Stimulated activated CD4-positive, alpha-beta T cell treated with anti-CD3 and anti-CD28 coated beads, TNF-alpha, amount 100 ng/mL, for 1 hour (primary cell): ENCODE data around the gene ADAMTS14.

Experiments used
- DNase-seq, 3 donors: peaks; one replicate each; pipeline ENCODE4 v3.0.0-alpha.2; 2020; ENCODE audit warnings: low read depth in 3 of 3, low spot score in 1 of 3

The ADAMTS14 gene

GRCh38 chr10:70674560-70675495 lies 2.5 kb downstream of the ADAMTS14 start:
- no peak for DNase-seq

- no peak for DNase-seq
These were observed 3.3 kb downstream of the ADAMTS14 start for GRCh38 chr10:70675496-70676161.

GRCh38 chr10:70676511-70676910 lies 4.2 kb downstream of the ADAMTS14 start:
- DNase-seq: no peak

GRCh38 chr10:70677016-70677415 lies 4.7 kb downstream of the ADAMTS14 start:
- no peak for DNase-seq

- no peak for DNase-seq
These were observed 5.4 kb downstream of the ADAMTS14 start for GRCh38 chr10:70677620-70678249.

GRCh38 chr10:70678250-70678635 lies 5.9 kb downstream of the ADAMTS14 start:
- no peak for DNase-seq

- no peak for DNase-seq
These were observed 6.6 kb downstream of the ADAMTS14 start for GRCh38 chr10:70678757-70679489.

- DNase-seq: no peak
These were observed 7.2 kb downstream of the ADAMTS14 start for GRCh38 chr10:70679498-70679897.

- no peak for DNase-seq
These were observed 8.8 kb downstream of the ADAMTS14 start for GRCh38 chr10:70680899-70681730.

- no peak for DNase-seq
These were observed 9.4 kb downstream of the ADAMTS14 start for GRCh38 chr10:70681731-70682005.

GRCh38 chr10:70682920-70683600 lies 10.8 kb downstream of the ADAMTS14 start:
- no peak for DNase-seq

- DNase-seq: no peak
These were observed 11.3 kb downstream of the ADAMTS14 start for GRCh38 chr10:70683601-70683934.

GRCh38 chr10:70683940-70684339 lies 11.6 kb downstream of the ADAMTS14 start:
- DNase-seq: no peak

GRCh38 chr10:70684374-70684773 lies 12.1 kb downstream of the ADAMTS14 start:
- no peak for DNase-seq

- no peak for DNase-seq
These were observed 12.6 kb downstream of the ADAMTS14 start for GRCh38 chr10:70684839-70685454.

- DNase-seq: no peak
These were observed 13.2 kb downstream of the ADAMTS14 start for GRCh38 chr10:70685455-70685911.

- no peak for DNase-seq
These were observed 16.5 kb downstream of the ADAMTS14 start for GRCh38 chr10:70688828-70689227.

GRCh38 chr10:70689661-70690060 lies 17.4 kb downstream of the ADAMTS14 start:
- DNase-seq: no peak

GRCh38 chr10:70690589-70690988 lies 18.3 kb downstream of the ADAMTS14 start:
- no peak for DNase-seq

GRCh38 chr10:70691611-70692010 lies 19.3 kb downstream of the ADAMTS14 start:
- DNase-seq: no peak
